Left colon (tissue), 2 donors: ENCODE data around the gene DEAF1. TPM values are rescaled to one million over a fixed set of nuclear protein-coding genes. Genes with fewer than 3 reads are reported as not detected.
"Not testable (repeated sequence)": the region's sequence is repeated elsewhere in the genome, so short reads cannot be mapped to it uniquely, and the experiment has no call there.

Experiments
- ATAC-seq: fragments of 200-7000 bp; cut with Tn5 transposase; one replicate; pipeline ENCODE4 v1.9.1; 2020; ENCODE audit warnings: mild to moderate bottlenecking, moderate library complexity
- DNase-seq, 2 donors: peaks; one replicate each; pipeline ENCODE4 v3.0.0-alpha.2; 2020
- intact Hi-C, 2 donors: fragments of 100-400 bp; cut with DNase I in 1 of 2; cut with micrococcal nuclease in 1 of 2; formaldehyde crosslinking; loops; one replicate each; pipeline versions ENCODE4 v1.11.2 to v1.14.0; 2022; cut with DNase I, micrococcal nuclease
- total RNA-seq, 2 donors: library from RNA; stranded (reverse); fragmentation: NEBNext Ultra II Directional; extraction: Animal tissue kit (Norgen Biotek cat#: 25700); gene quantifications; one replicate each; pipeline ENCODE4 v1.2.1, GENCODE V29; 2021
- donor health status: DM: no; HTN: no; CAD: no.
- donor health status: DM: yes; HTN: yes; CAD: no.

The DEAF1 gene
- total RNA-seq, 2 donors from 2014 or later = 24.1 to 27.1 TPM

DNA sequence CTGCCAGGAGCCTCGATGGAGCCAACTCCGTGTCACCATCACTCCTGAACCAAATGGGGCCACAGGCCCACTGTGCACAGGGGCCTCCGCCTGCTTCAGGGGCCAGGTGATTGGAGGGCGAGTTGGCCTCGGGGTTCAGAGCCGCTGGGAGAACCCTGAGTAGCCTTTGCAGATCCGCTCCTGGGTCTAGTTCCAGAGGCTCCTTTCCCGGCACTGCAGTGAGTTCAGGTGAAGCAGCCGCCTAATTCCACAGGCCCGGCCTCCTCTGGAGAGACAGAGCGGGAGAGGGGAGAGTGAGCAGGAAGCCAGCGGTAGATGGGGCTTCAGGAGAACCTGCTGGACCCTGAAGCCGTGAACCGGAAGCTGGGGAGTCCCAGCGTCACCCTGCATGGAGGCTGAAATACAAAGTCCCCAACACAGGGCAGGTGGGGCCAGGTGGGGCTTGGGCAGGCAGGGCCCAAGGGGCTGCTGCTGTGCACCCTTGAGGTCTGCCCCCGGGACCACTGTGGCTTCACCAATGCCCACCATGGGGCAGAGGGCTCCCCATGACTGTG, 35.4 kb downstream of the DEAF1 start:
- intact Hi-C loops = loop anchor here in 1 of 2 donors (10.0 kb wide), 1 partner anchor 65 kb away; no protein-coding TSS in a partner anchor
- no peak for DNase-seq
- ATAC-seq = no peak

GRCh38 chr11:657691-658126, 37.3 kb downstream of the DEAF1 start:
- DNase-seq = no peak
- peak; percentile 73 for ATAC-seq
- intact Hi-C loops = no loop called here

GRCh38 chr11:656866-657265, 38.2 kb downstream of the DEAF1 start:
- ATAC-seq = no peak
- DNase-seq = no peak
- intact Hi-C loops = no loop called here

GRCh38 chr11:656426-656825, 38.6 kb downstream of the DEAF1 start:
- DNase-seq (no peak), ATAC-seq (no peak)
- intact Hi-C loops = no loop called here

DNA sequence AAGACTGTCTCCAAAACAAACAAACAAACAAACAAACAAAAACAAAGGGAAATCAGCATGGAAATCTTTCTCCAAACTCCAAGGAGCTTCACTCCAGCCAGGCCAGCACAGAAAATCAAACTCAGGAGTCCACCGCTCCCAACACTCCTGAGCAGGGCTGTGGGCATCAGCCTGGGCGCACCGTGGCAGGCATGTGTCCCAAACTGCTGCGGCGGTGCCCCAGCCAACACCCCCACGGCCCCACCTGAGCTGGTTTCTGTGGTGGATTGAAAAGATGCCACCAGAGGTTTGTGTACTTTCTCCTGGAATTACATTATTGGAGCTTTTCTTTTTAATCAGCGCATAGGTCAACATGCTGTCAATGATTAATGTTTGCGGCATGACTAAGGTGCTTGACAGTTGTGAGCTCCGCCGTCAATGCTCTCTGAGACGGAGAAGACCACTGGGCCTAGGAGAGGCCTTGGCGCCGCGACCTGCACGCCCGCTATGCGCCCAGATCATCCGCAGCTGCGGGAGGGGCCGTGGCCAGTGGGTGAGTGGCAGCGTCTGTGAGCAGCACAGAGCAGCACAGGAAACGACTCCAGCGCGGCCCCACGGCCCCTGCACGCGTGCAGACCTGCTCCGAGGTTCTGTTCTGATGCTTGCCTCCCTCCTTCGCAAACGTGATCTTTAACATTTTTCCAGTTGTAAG, 39.8 kb downstream of the DEAF1 start:
- intact Hi-C loops = no loop called here
- DNase-seq = no peak

DNA sequence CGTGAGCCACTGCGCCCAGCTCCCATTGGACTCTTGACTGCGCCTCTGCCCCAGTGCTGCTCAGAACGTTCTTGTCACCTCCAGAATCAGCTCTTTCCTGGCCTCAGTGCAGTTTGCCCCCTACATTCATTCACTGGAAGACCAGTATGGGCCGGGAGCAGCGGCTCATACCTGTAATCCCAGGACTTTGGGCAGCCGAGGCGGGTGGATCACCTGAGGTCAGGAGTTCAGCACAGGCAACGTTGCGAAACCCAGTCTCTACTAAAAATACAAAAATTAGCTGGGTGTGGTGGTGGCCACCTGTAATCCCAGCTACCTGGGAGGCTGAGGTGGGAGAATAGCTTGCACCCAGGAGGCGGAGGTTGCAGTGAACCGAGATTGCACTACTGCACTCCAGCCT, 40.6 kb downstream of the DEAF1 start:
- DNase-seq, intact Hi-C loops: not testable (repeated sequence)
- ATAC-seq = peak; percentile 34

More for the DNA sequence above, 39.8 kb downstream of the DEAF1 start:
- peak; percentile 77 for ATAC-seq

DNA sequence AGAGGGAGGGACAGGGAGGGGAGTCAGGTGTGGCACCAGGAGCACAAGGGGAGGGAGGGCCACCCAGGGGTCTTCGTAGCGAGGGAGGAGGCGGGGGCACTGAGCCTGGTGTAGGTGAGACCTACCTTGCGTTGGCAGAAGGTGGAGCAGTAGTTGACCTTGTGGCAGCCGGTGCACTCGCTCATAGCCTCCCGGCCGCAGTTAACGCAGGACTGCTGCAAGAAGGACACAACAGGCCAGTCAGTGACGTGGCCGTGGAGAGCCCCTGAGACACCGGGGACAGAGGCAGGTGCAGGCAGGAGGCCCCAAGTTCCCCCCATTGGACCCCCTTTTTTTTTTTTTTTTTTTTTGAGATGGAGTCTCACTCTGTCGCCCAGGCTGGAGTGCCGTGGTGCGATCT, 41.2 kb downstream of the DEAF1 start:
- DNase-seq (no peak), ATAC-seq (no peak)
- intact Hi-C loops = no loop called here

DNA sequence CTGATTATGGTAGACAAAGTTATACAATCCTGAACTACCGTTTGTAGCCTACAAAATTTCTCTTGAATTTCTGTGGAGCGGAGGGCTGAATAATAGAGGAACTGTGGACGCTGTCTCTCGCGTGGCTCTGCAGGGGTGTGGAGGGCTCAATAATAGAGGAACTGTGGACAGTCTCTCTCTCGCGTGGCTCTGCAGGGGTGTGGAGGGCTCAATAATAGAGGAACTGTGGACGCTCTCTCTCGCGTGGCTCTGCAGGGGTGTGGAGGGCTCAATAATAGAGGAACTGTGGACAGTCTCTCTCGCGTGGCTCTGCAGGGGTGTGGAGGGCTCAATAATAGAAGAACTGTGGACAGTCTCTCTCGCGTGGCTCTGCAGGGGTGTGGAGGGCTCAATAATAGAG, 41.9 kb downstream of the DEAF1 start:
- DNase-seq, ATAC-seq, intact Hi-C loops: not testable (repeated sequence)

GRCh38 chr11:650482-650881, 44.5 kb downstream of the DEAF1 start:
- ATAC-seq (no peak), DNase-seq (no peak)
- intact Hi-C loops = no loop called here

GRCh38 chr11:647672-648158, 47.3 kb downstream of the DEAF1 start:
- DNase-seq, ATAC-seq, intact Hi-C loops: not testable (repeated sequence)

- intact Hi-C loops = no loop called here
- ATAC-seq (no peak), DNase-seq (no peak)
Observed at GRCh38 chr11:646214-646613, 48.8 kb downstream of the DEAF1 start.

DNA sequence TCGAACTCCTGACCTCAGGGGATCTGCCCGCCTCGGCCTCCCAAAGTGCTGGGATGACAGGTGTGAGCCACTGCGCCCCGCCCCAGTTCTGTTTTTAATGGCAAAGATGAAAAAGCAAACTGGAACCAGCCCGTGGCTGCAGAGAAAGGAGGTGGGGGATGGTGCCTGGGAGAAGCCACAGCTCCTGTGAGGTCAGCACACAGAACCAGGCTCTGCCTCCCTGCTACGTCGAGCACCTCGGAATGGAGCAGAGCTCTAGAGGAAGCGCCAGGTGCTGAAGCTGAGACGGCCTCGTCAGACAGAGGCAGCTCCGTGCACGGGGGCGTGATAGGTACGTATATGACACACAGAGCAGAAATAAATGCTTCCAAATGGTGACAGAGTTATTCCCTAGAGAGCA, 49.5 kb downstream of the DEAF1 start:
- intact Hi-C loops = no loop called here
- ATAC-seq = no peak
- no peak for DNase-seq

- DNase-seq = no peak
- intact Hi-C loops = no loop called here
- ATAC-seq = no peak
Observed at GRCh38 chr11:643849-644738, 50.9 kb downstream of the DEAF1 start.

- DNase-seq (no peak), ATAC-seq (no peak)
- intact Hi-C loops = no loop called here
Observed at GRCh38 chr11:643366-643765, 51.7 kb downstream of the DEAF1 start.

DNA sequence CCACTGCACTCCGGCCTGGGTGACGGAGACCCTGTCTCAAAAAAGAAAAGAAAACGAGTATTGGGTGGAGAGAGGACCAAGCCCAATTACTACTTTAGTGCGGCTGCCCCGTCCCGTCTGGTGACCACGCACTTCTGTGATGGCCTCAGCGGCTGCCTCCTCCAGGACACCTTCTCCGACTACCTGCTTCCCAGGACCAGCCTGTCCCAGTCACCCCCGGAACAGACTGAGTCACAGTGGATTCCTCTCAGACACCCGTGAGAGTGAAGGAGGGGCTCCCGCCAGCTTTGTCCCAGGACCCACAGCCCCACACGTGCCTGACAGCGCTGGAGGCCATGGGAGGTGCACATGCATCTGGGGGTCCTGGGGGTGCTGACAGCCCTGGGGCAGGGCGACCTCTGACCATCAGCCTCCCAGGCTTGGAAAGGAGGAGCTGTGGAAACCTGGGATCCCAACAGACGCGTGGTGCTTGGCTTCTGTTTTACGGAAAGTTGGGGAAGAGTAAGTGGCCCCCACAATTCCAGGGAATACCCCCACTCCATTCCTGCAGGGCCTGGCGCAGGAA, 53.1 kb downstream of the DEAF1 start:
- intact Hi-C loops = no loop called here
- ATAC-seq (no peak), DNase-seq (no peak)

DNA sequence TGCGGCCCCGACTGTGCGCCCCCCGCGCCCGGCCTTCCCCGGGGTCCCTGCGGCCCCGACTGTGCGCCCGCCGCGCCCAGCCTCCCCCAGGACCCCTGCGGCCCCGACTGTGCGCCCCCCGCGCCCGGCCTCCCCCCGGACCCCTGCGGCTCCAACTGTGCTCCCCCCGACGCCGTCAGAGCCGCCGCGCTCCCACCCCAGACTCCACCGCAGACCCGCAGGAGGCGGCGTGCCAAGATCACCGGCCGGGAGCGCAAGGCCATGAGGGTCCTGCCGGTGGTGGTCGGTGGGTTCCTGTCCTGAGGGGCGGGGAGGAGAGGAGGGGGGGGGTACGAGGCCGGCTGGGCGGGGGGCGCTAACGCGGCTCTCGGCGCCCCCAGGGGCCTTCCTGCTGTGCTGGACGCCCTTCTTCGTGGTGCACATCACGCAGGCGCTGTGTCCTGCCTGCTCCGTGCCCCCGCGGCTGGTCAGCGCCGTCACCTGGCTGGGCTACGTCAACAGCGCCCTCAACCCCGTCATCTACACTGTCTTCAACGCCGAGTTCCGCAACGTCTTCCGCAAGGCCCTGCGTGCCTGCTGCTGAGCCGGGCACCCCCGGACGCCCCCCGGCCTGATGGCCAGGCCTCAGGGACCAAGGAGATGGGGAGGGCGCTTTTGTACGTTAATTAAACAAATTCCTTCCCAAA, 54.9 kb downstream of the DEAF1 start:
- intact Hi-C loops = no loop called here
- DNase-seq = no peak
- no peak for ATAC-seq

GRCh38 chr11:639332-639955, 55.6 kb downstream of the DEAF1 start:
- ATAC-seq (no peak), DNase-seq (no peak)
- intact Hi-C loops = no loop called here

DNA sequence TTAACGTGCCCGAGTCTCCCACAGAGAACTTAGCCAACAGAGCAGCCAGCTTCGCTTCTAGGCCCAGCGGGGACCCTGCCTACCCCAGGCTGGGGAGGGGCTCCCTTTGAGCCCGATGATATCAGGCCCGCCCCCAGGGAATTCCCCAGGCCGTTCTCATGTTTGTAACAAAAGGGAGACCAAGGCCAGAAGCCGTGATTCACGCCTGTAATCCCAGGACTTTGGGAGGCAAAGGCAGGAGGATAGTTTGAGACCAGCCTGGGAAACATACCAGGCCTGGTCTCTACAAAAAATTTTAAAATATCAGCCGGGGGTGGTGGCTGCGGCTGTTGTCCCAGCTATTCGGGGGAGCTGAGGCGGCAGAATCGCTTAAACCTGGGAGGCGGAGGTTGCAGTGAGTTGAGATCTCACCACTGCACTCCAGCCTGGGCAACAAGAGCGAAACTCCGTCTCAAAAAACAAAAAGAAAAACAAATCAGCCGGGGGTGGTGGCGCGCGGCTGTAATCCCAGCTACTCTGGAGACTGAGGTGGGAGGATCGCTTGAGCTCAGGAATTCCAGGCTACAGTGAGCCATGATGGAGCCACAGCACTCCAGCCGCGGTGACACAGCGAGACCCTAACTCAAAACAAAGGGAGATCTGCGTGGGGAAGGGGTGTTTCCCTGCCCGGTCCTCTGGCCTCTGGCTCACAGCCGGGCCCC, 56.2 kb downstream of the DEAF1 start:
- intact Hi-C loops = no loop called here
- DNase-seq = no peak
- no peak for ATAC-seq
